CD4-positive, alpha-beta T cell treated with Interleukin-6 for 4 hours (primary cell): ENCODE data around the gene SETD9.

Source experiments
- DNase-seq: peaks from one replicate; pipeline ENCODE4 v3.0.0-alpha.2; 2020; ENCODE audit warnings: mixed read lengths

The SETD9 gene

DNA sequence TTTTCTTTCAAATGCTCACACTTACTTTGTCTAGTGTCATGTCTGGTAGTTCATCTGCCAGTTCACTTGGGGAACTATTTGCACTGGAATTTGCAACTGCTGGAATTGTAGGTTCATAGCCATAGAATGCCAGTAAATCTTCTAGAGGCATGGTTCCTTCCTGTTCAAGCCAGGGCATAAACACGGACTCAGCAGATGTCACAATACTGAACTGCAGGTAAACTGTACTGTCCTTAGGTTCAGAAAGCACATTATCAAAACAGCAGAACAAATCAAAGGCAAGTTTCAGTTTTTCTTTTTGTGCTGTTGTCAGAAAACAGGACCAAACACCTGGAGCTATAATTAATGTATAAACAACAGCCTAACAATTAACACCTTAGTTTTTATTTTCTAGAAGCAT, 29.5 kb downstream of the SETD9 start:
- no peak for DNase-seq

DNA sequence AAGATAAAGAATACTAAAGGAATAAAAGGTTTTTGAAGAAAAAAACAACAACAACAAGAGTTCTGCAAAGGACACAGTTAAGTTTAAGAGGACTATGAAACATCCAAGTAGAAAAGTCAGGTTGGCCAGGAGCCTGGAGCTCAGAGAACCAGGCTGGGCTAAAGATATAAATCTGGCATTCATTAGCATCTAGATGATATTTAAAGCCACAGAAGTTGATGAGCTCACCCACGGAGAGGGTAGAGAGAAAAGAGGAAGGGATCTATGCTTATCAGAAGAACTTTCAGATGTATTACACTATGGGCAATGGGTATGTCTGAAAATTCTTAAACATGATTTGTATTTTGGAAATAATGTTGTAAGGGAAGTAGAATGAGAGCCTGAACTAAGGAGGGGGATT, 32.6 kb downstream of the SETD9 start:
- no peak for DNase-seq

- no peak for DNase-seq
Measured at GRCh38 chr5:56947052-56947451, 37.7 kb downstream of the SETD9 start.

DNA sequence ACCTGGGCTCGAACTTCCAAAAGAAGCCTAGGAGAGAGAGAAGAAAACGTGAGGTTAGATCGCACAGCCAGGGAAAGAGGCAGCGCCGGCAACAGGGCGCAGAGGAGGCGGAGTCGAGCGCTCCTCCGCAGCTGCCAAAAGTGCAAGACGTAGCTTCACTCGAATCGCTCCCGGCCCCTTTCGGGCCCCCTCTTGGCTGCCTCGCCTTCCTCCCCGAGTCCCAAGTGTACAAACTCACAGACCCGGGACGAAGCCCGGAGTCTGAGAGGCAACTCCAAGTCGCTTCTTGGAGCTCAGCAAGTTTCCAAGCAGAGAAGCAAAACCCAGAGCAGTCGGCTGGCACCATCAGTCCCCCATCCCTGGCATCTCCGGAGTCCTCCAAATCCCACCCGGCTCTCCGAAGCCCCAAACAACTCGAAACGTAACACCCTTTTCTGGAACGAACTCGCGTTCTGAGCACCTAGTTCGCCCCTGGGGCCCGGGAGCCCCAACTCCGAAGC, 41.3 kb downstream of the SETD9 start:
- DNase-seq: peak; percentile 68

DNA sequence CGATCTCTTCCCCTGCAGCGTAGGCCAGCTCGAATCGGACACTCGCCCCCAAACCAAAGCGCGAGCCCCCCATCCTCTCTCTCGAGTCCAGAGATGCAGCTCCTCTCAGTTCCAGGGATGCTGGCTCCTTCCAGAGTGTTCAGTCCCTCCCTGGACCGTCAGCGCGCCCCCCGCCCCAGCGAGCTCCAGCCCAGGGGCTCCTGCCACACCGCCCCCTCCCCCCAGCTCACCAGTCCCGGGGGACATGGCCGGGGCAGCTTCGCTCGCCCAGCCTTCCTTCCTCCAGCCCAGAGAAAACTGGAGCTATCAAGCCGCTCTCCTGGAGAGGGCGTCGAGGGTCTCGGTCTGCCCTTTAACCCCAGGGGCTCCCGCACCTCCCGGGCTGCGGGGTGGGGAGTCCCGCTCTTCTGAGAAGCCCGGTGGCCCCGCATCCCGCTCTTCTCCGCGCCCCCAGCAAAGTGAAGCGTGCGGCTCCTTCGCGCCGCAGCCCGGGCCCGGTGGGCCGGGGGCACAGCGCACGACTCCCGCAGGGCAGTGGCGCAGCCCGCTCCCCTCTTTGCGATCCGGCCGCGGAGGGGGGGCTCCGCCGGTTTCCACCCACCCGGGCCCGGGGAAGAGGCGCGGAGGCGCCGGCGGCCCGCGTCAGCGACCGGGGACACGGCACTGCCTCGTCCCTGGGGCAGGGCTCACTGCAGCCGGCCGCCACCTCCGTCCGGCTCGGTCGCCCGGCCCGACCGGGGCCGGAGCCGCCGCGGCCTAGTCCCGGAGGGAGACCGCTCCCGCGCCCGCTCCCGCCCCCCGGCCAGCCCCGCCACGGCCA, 41.9 kb downstream of the SETD9 start:
- DNase-seq: peak; percentile 5

- DNase-seq: peak; percentile 81
Measured at GRCh38 chr5:56951946-56952691, 42.7 kb downstream of the SETD9 start, which contains the start of gene MIER3. MIER3 (minus strand) TSS chr5:56952123; CDS start chr5:56952102, 21 bp downstream.

GRCh38 chr5:56954262-56954661, 44.9 kb downstream of the SETD9 start:
- DNase-seq: no peak

GRCh38 chr5:56958595-56958994, 49.2 kb downstream of the SETD9 start:
- DNase-seq: no peak

DNA sequence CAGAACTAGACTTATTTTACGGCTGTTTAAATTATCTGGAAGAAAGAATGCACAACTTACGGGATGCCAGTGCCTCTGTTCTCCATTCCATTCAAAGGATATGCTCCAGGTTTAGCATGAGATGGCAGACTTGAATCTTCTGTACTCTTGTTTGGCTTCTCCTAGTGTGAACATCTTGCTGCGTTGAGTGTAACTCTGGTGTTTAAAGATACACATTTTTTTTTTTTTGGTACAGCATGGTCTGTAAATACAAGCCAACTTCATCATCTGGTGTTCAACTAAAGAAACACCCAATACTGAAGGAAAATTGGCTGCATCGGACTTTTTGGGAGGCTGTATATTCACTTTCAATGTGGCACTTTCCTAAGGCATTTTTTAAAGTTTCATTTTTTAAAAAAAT, 49.9 kb downstream of the SETD9 start:
- DNase-seq: no peak

DNA sequence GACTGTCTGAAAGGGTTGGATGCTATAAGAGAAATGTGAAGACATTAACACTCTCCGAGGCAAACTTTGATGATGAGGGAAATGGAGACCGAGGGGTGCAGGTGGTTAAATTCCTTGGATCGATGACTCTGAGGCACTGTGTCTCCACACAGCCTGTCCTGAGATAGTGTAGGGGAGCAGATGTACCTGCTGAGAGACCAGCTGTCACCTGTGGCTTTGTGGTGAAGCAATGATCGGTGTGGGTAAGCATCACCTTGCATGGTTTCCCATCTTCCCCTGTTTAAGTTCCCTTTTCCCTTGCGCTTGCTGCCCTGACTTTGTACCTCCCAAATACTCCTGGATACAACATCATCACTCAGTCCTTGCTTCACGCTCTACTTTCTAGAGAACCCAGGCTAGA, 52.4 kb downstream of the SETD9 start:
- no peak for DNase-seq

DNA sequence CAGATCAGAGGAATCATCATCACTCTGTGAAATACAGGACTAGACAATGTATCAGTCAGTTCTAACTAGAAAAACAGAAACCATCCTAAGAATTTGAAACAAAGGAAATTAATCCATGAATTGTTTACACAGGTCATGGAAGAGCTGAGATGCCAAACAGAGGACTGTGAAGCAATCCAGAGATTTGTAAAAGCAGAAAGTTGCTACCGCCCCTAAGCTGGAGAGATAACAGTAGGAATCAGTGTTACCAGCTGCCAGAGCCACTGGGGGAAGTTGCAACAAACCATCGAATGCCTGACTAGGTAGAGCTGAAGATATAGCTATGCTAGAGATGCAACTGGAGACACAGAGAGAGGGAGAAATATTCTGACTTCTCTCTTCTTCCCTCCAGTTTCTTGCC, 52.9 kb downstream of the SETD9 start:
- no peak for DNase-seq

DNA sequence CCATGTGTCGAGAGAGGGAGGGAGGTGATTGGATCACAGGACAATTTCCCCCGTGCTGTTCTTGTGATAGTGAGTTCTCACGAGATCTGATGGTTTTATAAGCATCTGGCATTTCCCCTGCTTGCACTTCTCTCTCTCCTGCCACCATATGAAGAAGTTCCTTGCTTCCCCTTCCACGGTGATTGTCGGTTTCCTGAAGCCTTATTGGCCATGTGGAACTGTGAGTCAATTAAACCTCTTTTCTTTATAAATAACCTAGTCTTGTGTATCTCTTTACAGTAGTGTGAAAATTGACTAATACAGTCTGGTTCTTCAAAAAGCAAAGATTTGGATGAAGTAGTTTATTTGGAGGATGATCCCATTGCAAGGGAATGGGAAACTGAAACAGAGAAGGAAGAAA, 53.9 kb downstream of the SETD9 start:
- no peak for DNase-seq

DNA sequence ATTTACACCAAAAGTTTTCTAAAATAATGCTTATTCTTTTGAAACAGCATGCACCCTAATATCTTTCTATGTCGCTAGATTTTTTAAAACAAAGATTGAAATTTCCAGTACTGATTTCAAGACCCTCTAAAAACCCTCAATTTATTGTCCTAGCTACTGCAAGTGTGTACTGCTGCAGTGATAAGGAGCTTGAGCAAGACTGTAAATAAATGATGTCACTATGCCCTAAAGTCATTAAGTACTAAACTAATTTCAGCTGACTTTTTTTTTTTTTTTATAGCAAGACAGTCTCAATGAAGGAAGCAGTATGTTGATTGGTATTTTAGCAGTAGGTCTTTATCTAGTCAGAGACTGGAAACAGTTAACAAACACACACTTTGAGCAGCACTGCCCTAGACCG, 54.8 kb downstream of the SETD9 start:
- DNase-seq: no peak
